Superior temporal gyrus (tissue), 1 donor: ENCODE measurements around the gene CLEC11A.
"Not testable (repeated sequence)": the region's sequence is repeated elsewhere in the genome, so short reads cannot be mapped to it uniquely, and the experiment has no call there.

Experiments
- DNase-seq: peaks from one replicate; pipeline ENCODE4 v3.0.0-alpha.2; 2016; ENCODE audit errors: extremely low spot score

The CLEC11A gene

GRCh38 chr19:50759076-50759475, 35.9 kb downstream of the CLEC11A start:
- not testable (repeated sequence) for DNase-seq

- no peak for DNase-seq
These were observed 36.7 kb downstream of the CLEC11A start for GRCh38 chr19:50759886-50760285.

- not testable (repeated sequence) for DNase-seq
These were observed 38.3 kb downstream of the CLEC11A start for GRCh38 chr19:50761501-50761900.

GRCh38 chr19:50763521-50763920, 40.4 kb downstream of the CLEC11A start:
- not testable (repeated sequence) for DNase-seq

- DNase-seq = no peak
These were observed 41.2 kb downstream of the CLEC11A start for GRCh38 chr19:50764409-50764808.

- not testable (repeated sequence) for DNase-seq
These were observed 43.6 kb downstream of the CLEC11A start for GRCh38 chr19:50766746-50767145.

GRCh38 chr19:50767263-50767662, 44.1 kb downstream of the CLEC11A start:
- DNase-seq = not testable (repeated sequence)

- DNase-seq = no peak
These were observed 45.1 kb downstream of the CLEC11A start for GRCh38 chr19:50768277-50768676.

- not testable (repeated sequence) for DNase-seq
These were observed 47.0 kb downstream of the CLEC11A start, which contains the start of gene GPR32 for GRCh38 chr19:50770164-50770563. TSS of gene GPR32 (plus strand) at chr19:50770464. CDS start at chr19:50770601, 137 bp downstream.

- DNase-seq = no peak
These were observed 47.7 kb downstream of the CLEC11A start for GRCh38 chr19:50770888-50771287.

GRCh38 chr19:50772476-50772875, 49.3 kb downstream of the CLEC11A start:
- DNase-seq = peak; percentile 15

GRCh38 chr19:50772912-50773311, 49.7 kb downstream of the CLEC11A start:
- not testable (repeated sequence) for DNase-seq

- not testable (repeated sequence) for DNase-seq
These were observed 50.3 kb downstream of the CLEC11A start for GRCh38 chr19:50773454-50773853.
